NCI-H2227 (cell line): Measurements from ENCODE around the gene CAPN9.

Experiments
- DNase-seq: peaks from one replicate; lab custom pipeline; 2025; ENCODE audit not compliant: unreplicated experiment; lab: John Stamatoyannopoulos, UW

Gene CAPN9

DNA sequence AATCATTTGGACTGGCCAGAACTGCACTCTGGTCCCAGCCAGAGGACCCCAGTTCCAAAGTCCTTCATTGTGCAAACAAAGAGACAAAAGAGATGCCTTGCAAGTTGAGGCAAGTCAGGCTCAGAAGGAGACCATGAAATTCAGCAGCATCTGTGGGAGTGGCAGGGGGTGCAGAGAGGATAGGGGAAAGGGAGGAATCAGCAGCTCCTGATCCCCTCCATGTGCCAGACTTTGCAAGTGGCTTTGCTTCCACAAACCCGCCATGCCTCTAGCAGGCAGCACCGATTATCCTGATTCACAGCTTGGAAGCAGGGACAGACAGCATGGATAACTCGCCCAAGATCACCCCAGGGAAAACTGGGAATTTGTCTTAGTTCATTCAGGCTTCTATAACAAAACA lies 2.1 kb upstream of the CAPN9 start:
- DNase-seq, result no peak

DNA sequence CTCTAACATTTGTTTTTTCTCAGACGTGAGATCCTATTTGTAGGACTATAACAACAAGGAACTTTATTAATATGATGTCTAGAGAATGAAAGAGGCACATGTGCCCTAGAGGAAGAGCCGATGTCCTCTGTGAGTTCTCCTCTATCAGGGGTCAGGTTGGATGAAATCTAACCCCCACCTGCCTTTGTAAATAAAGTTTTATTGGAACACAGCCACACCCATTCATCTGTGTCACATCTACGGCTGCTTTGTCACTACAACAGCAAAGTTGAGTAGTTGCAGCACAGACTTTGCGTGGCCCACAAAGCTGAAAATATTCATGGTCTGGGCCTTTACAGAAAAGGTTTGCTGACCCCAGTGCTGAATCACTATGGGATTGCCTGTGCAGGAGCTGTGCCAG lies 571 bp upstream of the CAPN9 start:
- no peak for DNase-seq

DNA sequence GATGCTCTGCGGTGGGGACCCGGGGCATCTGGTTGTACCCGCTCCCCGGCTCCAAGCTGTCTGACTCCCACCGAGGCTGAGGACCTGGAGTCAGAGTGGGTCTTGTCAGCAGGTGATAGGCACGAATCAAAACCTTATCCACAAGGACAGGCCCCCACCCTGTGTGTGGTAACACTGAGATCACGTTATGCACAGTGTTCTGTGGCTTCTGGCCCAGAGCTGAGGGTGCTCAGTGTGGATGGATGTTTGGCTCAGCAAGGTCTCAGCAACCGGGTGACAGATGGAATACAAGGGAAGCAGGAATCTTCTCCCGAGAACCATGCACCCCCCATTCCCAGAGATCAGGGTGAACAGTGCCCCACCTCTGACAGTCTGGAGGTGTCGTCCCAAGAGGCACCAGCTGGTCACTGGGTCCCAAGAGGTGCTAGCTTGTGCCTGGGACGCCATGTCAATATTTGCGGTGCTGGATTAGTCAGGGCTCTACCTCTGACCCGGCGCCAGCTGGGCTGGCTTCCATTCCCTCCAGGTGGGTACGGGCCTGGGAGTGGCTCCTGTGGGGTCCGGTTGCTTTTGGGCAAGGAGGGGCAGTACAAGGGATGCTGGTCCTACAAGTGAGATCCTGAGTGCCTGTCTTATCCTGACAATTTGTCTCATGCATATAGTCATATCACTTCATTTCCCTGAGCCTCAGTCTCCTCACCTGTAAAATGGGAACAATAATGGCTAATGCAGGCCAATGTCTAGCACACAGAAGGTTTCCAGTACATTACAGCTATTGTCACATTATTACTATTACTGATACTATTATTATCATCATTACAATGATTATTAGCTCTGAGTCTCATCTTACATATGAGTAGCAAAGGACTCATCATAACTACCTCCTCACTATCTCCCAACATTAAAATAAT lies 957 bp downstream of the CAPN9 start:
- DNase-seq, result no peak

DNA sequence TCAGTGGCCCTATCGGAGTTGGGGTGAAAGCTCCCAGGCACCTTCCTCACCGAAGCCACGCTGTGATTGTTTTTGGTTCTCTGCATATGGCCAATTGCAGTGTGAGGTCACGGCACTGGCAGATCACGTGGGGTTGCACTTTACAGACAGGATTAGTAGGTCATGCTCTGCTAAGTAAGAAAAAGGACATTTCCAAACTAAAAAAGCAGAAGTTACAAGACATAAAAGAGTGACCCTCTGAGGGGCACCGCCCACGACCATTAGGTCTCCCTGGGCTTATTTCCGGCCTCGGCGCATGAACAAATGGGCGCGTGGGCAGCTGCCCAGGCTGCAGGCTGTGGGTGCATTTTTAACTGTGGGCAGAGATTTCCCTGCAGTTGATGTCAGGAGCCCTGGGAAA lies 2.0 kb downstream of the CAPN9 start:
- DNase-seq, result no peak

DNA sequence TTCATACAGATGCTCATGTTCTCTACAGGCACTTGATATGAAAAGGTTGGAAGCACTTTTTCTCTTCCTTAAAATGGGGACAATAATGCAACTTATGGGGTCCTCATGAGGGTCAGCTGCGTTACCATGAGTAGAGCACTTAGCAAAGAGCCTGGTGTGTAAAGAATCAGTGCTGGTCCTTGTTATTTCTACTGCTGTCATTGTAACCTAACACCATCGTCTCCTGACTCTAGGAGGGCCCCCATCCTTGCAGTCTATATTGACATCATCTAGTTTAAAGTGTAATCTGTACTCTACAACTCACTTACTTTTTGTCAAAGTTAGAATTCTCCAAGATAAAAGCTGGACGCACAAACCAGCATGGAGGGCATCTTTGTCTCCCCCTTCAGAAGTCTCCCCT lies 2.4 kb downstream of the CAPN9 start:
- no peak for DNase-seq

DNA sequence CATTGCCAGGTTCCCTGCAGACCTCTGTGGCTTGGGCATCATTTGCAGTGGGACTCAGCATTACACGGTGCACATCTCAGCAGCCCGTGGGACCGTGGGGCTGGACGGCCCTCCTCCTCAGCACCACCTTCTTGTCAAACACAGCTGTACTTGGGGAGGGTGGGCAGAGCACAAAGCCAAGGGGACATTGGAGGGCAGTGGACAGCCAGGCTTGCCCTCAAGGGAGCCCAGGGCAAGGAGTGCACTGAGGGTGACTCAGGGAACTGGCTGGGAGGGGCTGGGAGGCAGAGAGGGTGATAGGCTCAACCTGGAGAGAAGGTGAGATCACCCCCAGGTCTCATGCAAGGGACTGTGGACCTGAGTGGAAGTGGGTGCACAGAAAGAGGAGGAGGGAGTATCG lies 3.4 kb downstream of the CAPN9 start:
- DNase-seq, result no peak

DNA sequence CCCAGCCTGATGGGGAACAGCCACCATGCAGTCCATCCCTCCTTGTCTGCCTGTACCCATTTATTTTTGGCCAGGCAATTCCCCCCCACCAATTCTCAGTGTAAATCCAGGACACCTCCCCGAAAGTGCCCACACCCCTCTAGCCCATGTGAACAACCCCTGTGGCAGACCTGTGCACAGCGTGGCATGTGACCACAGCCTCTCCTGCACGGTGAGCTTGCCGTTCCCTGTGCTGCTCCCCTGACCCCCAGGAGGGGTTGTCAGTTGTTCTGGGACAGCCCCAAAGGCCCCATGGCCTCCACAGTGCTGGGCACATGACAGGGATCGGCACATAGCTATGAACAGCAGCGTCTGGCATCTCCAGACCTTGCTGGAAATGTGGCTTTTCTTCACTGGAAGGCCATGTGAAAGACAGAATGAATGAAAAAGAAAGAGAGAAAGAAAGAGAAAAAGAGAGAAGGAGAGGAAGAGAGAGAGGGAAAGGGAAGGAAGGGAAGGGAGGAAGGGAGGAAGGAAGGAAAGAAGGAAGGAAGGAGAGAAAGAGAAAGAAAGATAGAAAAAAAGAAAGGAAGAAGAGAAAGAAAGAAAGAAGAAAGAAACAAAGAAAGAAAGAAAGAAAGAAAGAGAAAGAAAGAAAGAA lies 3.9 kb downstream of the CAPN9 start:
- no peak for DNase-seq

DNA sequence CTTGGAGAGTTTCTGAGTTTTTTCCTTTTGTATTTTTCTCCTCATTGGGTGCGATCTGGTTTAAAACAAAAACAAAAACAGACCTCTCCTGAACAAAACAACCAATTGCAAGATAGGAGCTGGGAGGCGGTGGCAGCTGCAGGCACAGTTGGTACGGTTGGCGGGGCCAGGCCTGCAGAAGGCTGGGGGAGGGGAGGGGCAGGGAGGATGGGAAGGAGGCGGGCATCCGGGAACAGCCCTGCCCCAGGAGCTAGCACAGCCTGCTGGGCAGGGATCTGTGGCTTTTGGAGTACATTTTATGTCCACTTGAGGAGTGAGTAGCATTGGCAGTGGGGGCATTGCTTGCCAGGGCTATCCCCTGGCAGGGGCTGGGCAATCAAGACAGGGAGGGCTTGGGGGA lies 5.2 kb downstream of the CAPN9 start:
- peak; percentile 51 for DNase-seq

DNA sequence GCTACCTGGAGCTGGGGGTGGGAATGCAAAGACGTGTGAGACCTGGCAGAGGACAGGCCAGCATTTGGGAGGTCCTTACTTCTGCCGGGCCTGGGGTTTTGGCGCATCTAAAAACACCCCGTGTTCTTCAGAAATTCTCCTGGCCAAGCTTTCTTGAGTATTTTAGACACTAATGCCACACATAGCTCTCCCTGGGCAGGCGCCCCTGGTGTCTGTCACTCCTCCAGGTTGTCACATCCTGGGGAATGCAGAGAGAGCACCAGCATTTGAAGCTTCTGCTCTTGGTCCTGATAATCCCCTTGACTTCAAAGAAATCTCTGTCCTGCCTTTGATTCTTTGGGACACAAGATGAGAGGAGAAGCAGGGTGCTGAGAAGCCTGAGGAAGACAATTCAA lies 6.0 kb downstream of the CAPN9 start:
- DNase-seq, result no peak

DNA sequence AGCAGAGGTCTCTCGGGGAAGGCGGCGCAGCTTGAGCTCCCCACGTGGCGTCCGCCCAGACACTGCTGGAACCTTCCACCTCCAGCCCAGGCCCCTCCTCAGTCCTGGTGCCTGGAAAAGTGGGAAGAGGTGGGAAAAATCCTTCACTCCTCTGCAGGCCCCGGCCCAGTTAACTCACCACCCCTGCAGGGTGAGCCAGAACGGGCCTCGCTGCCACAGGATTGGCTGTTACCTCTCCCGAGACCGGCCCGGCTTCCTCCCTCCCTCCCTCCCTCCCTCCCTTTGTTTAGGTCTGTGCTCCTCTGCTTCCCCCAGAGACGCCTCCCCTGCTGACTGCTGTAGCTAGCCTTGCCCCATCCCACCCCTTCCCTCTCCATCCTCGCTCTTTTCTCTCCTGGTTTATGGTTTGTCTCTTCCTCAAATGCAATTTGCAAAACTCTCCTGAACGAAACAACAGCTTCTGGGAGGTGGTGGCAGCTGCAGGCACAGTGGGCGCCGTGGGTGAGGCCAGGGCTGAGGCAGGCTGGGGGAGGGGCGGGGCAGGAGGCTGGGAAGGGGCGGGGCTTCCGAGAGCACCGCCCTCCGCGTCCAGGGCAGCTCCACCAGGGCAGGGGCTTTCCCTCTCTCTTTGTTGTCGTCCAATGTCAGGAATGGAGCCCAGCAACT lies 6.5 kb downstream of the CAPN9 start:
- peak; percentile 49 for DNase-seq

DNA sequence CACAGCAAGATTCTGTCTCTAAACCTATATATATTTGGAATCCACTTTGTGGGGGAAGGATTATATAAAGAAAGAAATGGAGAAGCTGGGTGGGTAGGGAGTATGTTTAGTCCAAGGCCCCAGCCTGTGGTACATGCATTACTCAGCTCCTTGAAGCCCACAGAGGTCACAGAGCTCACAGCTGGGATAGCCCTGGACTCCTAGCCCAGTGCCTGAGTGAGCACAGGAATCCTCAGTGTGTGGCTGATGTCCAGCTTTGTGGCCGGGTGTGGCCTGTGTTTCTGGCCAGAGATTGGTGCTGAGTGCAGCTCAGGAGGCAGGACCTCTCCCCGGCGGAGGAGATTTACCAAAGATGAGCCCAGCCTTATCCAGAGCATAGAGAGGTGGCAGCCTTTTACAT lies 7.6 kb downstream of the CAPN9 start:
- no peak for DNase-seq

DNA sequence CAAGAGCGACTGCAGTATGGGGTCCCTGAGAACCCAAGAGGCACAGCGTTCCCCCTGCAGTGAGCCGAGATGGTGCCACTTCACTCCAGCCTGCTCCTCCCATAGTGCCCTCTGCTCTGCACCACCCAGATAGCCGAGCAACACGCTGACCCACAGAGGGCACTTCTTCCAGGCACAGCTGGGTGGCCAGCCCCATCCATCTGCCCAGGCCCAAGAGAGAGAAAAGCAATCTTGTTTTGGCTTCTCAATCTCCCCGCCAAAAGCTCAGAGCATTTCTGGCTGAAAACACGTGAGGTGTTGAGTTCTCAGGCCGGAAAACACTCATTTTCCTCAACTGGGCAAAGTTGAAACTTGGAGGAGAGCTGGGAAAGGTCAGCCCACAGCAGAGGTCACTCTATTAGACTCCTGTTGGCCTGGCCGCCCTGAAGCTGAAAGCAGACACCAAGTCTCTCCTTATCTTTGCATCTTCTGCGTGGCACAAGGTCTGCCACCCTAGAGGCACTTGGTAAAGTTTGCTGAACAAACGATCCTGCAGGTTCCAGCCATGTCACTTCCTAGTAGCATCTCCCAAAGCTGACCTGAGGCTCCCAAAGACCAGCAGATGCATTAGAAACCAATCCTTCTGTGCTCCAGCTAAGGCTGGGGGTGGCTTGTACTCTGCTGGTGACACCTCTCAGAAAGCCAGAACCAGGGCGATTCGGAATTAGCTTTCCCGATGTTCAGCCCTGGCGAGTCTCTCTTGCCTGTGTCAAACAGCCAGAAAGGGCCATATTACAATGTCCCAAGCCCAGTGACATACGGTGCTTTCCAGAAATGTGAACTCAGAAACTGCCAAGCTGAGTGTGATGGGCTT lies 10.9 kb downstream of the CAPN9 start:
- no peak for DNase-seq

DNA sequence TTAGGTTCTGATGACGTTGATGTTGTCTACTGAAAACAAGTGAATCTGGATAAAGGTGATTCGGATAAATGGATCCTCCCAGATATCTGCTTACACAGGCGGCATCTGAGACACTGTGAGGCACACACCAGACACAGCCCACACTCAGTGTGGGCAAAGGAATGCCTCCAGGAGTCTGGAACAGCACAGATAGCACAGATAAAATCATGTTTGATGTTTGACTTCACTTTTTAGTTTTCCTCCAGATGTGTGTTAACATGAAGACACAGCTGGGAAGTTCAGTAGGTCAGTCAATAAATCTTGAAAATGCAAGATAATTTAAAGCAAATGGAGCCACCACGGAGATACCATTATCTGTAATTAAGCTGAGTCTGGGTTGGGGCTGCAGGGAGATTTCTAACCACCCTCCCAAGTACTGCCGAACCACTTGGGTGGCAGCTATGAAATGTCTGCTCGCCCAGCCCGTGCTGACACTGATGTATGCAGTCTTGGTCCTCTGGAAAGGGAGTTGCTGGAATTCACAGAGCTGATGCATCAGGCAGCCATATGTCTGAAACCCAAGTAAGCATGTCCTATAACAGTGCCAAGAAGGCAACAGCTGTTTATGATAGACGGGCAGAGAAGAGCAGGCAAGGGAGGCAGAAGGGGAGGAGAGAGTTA lies 11.7 kb downstream of the CAPN9 start:
- DNase-seq, result peak; percentile 47

DNA sequence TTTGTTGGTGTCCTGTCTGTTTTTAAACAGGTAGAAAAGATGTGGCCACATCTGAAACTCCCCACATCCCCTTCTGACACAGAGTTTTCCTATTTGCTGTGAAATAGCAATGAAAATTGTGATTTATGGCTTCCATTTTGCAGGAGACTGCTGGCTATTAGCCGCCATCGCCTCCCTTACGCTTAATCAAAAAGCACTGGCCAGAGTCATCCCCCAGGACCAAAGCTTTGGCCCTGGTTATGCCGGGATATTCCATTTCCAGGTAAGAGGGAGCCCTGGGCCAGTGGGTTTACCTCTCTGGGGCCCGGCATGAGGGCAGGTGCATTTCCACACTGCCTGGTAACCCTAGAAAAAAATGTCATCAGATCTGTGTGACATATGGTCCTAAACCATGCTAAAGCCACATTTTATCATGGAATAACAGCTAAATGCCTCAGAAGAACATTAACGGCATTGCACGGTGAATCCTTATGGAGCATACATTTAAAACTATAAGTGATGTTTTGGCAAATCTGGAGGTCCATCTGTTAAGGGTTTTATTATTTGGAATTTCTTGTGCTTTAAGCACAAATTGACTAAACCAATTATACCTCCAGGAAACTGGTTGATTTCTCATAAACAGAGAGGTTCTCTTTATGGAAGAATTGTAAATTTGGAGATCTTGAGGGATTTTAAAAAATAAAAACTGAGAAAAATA lies 12.3 kb downstream of the CAPN9 start:
- DNase-seq, result no peak

DNA sequence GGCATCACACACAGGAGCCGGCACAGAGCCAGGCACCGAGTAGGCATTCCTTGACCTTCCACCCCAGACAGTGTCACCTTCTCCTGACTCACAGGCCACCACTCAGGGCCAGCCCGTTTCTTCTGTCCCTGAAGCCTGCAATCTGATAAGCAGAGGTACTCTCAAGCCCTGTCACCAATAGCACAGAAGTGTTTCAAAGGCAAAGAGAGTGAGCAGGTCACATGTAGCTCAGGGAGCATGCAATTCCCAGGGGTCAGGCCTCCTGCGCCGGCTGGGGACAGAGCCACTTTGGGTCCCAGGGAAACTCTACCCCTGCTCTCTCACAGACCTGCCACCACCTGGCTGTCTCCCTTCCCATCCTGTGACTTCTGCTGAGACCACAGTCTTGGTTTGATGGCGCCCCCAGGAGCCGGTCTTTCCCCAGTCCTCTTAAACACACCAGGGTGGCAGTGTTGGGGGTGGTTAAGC lies 13.2 kb downstream of the CAPN9 start:
- DNase-seq, result no peak

DNA sequence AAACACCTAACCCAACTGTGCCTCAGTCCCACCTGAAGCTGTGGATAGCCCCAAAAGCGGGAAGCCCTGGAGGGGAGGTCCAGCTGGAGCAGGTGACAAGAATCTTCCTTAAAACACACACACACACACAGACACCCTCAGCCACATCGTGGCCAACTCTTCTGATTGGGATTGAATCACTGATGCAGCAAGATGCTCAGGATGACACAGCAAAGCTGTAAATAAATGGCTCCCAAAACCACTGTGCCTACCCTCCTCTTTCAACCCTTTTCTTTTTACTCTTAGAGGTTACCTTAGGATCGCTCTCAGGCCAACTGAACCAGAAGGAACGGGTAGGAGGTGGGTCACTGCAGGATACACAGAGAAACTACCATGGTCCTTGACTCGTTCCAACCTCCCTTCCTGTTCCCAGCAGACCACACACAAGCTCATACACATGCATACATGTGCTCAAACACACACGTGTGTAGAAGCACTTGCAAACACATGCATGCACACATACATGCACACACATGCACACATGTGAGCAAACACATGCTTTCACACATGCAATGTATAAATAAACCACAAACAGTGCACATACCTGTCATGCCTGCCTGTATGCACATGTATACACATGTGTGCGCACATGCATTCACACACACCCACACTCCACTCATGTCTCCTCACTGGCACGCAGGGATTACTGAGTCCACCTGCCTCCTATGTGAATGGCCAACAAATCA lies 14.4 kb downstream of the CAPN9 start:
- no peak for DNase-seq

DNA sequence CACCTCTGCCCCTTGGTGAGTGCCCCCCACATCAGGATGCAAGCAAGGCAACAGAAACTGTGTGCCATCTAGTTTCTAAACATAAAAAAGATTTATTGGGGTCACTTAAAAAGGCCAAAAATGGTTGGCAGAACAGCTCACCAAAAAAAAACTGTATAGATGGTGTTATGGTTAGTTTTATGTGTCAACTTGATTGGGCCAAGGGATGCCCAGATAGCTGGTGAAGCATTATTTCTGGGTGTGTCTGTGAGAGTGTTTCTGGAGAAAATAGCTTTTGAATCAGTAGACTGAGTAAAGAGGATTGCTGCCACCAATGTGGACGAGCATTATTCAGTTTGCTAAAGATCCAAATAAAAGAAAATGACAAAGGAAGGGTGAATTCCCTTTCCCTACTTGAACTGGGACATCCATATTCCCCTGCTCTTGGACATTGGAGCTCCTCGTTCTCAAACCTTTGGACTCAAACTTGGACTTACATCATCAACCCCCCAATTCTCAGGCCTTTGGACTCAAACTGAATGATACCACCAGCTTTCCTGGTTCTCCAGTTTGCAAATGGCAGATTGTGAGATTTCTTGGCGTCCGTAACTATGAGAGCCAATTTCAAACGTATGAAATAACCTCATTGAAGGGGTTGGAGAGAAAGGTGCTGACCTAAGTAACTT lies 16.9 kb downstream of the CAPN9 start:
- DNase-seq, result no peak

DNA sequence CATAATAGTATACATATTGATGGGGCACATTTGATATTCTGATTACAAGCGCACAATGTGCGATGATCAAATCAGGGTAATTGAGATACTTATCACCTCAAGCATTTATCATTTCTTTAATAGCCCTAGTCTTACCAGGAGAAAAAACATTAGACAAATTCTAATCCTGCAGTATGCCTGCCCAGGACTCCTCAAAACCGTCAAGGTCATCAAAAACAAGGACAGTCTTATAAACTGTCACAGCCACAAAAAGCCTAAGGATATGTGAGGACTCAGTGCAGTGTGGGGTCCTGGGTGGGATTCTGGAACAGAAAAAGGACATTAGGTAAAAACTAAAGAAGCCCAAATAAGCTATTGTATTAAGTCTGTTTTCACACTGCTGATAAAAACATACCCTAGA lies 19.1 kb downstream of the CAPN9 start:
- DNase-seq, result no peak
